ENCODE data around the gene IFITM1.

DNA sequence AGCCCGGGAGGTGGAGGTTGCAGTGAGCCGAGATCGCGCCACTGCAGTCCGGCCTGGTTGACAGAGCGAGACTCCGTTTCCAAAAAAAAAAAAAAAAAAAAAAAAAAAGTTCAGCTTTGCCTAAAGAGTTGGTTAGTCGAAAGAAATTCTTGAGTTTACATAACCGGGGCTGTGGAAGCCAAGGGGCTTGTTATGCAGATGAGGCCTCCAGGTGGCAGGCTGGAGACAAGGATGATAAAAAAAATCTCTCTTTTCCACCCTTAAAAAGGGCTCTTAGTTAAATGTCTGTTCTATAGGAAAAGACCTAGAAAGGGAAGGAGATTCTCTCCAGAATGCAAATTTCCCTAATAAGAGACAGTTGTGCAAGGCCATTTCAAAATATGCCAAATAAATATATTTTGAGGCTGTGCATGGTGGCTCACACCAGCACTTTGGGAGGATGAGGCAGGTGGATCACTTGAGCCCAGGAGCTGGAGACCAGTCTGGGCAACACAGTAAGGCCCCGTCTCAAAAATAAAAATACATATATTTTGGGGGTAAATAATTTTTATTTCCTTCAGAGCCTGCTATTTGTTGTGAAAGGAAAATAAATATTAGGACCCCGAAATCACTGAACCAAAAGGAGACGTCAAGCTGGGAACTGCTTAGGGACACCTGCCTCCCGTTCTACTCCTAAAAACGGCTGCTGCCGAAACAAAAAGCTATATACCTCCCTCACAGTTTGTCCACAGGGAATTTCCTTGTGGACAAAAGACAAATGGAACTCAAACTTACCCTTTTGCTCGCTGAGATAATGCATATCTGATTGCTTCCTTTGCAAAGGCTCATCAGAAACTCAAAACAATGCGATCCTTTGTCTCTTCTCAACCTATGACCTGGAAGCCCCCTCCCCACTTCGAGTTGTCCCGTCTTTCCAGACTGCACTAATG lies 8.7 kb upstream of the IFITM1 start:
- TF ChIP-seq, protein P1, sequence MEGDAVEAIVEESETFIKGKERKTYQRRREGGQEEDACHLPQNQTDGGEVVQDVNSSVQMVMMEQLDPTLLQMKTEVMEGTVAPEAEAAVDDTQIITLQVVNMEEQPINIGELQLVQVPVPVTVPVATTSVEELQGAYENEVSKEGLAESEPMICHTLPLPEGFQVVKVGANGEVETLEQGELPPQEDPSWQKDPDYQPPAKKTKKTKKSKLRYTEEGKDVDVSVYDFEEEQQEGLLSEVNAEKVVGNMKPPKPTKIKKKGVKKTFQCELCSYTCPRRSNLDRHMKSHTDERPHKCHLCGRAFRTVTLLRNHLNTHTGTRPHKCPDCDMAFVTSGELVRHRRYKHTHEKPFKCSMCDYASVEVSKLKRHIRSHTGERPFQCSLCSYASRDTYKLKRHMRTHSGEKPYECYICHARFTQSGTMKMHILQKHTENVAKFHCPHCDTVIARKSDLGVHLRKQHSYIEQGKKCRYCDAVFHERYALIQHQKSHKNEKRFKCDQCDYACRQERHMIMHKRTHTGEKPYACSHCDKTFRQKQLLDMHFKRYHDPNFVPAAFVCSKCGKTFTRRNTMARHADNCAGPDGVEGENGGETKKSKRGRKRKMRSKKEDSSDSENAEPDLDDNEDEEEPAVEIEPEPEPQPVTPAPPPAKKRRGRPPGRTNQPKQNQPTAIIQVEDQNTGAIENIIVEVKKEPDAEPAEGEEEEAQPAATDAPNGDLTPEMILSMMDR (IDR thresholded peaks at IDR 0.05): peak; percentile 61
- TF ChIP-seq EZH2phosphoT487 (IDR thresholded peaks at IDR 0.05) (peak; percentile 38), EZH2 (IDR thresholded peaks at IDR 0.05) (no peak)
